Adrenal gland (tissue), 5 donors: Measurements from ENCODE around the gene HACL1.

ENCODE experiments used
- CTCF ChIP-seq, 6 experiments: fragments of 450-650 bp in 4 of 6; fragments of 200-600 bp in 2 of 6; sonication (generic) in 1 of 6; IDR thresholded peaks; 1 replicate in 5 of 6; 2 replicates in 1 of 6; pipeline versions ENCODE4 v1.5.1 to v1.8.0; 2016 to 2021; ENCODE audit warnings: antibody characterized with exemption in 6 of 6, mild to moderate bottlenecking in 2 of 6, moderate library complexity in 1 of 6
- POLR2A ChIP-seq, 2 donors: fragments of 450-650 bp; IDR thresholded peaks; one replicate each; pipeline ENCODE4 v1.6.1; 2017; ENCODE audit warnings: antibody characterized with exemption in 2 of 2, mild to moderate bottlenecking in 2 of 2, moderate library complexity in 1 of 2
- donor health status: DM: no; HTN: no; CAD: no.

DNA sequence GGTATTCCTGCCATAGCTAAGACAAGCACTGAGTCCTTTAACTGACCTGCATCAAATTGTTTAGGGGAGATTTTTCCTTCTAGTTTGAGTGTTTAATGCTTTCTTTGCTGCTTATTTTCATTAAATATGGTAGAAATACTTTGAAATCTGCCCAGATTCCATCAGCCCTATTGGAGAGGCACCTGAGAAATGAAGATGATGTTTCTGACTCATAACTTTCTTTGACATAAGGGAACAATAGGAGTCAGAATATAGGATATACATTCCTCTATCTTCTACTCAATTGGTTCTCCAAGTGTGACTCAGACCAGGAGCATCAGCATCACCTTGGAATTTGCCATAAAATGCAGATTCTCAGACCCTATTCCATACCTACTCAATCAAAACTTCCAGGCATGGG lies 27.6 kb upstream of the HACL1 start:
- TF ChIP-seq CTCF (IDR thresholded peaks at IDR 0.05) (no peak), POLR2A (IDR thresholded peaks at IDR 0.05) (no peak)
